ENCODE results near the gene GASK1B.

Gene GASK1B

DNA sequence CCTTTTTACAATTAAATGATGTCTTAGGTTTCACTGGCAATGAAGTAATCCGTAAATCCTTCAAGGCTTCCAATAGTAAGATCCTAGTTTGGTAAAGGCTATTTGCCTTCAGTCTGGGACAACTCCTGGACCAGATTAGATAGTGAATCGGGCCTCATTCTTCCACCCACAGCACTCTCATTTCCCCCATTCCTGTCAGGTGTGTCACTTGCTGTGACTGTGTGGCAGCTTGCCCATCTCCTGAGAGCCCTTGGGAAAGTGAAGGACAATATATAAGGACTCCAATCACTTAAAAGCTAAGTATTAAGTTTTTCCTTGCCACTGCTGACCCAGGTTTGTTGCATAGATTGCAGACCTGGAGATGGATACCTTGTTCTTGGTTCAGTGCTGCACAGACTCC, 3.3 kb upstream of the GASK1B start:
- Histone ChIP-seq H3K27ac (ENCODE audit: low read depth, low read length) (no peak overlapping the region), H3K36me3 (ENCODE audit: control insufficient read depth, insufficient read depth, low read length) (no peaks in the 10 kb centered on the region), H3K27me3 (ENCODE audit: control insufficient read depth, insufficient read depth, low read length) (no peaks in the 10 kb centered on the region), H3K4me1 (ENCODE audit: control insufficient read depth, insufficient read depth, low read length) (no peaks in the 10 kb centered on the region), H3K4me3 (ENCODE audit: low read length) (no peak overlapping the region), H3K9ac (ENCODE audit: low read length) (no peak overlapping the region)

- Histone ChIP-seq H3K4me3 (ENCODE audit: low read length) (peak overlapping the region; percentile 72), H3K27ac (ENCODE audit: low read depth, low read length) (peak overlapping the region; percentile 84), H3K9ac (ENCODE audit: low read length) (peak overlapping the region; percentile 58), H3K36me3 (ENCODE audit: control insufficient read depth, insufficient read depth, low read length) (no peaks in the 10 kb centered on the region), H3K27me3 (ENCODE audit: control insufficient read depth, insufficient read depth, low read length) (no peaks in the 10 kb centered on the region), H3K4me1 (ENCODE audit: control insufficient read depth, insufficient read depth, low read length) (peaks cover 2% of the 10 kb centered on the region)
Measured at GRCh38 chr4:158170691-158171561, 1.9 kb downstream of the GASK1B start.

DNA sequence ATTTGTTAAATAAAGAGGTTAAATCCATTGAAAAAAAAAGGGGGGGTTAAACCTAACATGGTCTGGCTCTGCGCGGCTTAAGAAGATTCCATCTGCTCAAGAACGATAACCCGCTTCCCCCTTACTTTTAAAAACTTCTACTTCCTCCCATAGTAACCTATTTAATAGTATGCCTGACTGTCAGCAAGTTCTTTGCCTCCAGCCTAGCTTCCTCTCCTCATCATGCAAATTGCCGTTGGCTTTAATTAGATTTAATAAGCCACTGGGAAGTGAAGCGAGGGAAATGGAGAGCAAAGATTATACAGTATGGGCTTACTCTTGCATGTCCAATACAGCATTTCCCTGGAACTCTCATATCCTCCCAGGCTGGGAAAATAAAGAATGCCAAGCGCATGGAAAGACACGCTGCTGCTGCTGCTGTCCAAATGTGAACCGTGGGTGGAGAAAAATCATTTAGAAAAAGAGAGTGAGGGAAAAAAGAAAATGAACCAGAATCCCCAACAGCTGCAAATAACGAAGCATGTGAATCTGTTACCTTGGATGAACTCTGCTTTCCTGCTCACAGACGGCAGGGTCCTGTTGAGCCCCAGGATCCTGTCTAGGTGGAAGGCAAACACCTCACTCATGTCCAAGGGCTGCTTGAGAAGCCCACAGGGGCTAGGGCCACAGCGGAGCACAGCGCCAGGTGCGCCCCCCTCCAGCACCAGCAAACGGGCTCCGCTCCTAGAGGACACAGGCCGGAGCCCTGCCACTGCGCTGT, 2.7 kb downstream of the GASK1B start:
- Histone ChIP-seq H3K27ac (ENCODE audit: low read depth, low read length) (peak overlapping the region; percentile 84), H3K4me1 (ENCODE audit: control insufficient read depth, insufficient read depth, low read length) (peaks cover 9% of the 10 kb centered on the region), H3K4me3 (ENCODE audit: low read length) (peak overlapping the region; percentile 72), H3K27me3 (ENCODE audit: control insufficient read depth, insufficient read depth, low read length) (no peaks in the 10 kb centered on the region), H3K9ac (ENCODE audit: low read length) (no peak overlapping the region), H3K36me3 (ENCODE audit: control insufficient read depth, insufficient read depth, low read length) (no peaks in the 10 kb centered on the region)

- no peaks in the 10 kb centered on the region for H3K36me3 ChIP-seq (ENCODE audit: control insufficient read depth, insufficient read depth, low read length)
- no peak overlapping the region for H3K9ac ChIP-seq (ENCODE audit: low read length)
- H3K27me3 ChIP-seq (ENCODE audit: control insufficient read depth, insufficient read depth, low read length) = no peaks in the 10 kb centered on the region
- H3K27ac ChIP-seq (ENCODE audit: low read depth, low read length) = peak overlapping the region; percentile 84
- peak overlapping the region; percentile 72 for H3K4me3 ChIP-seq (ENCODE audit: low read length)
- H3K4me1 ChIP-seq (ENCODE audit: control insufficient read depth, insufficient read depth, low read length) = peaks cover 9% of the 10 kb centered on the region
Measured at GRCh38 chr4:158169506-158169905, 3.3 kb downstream of the GASK1B start.

GRCh38 chr4:158168606-158169005, 4.2 kb downstream of the GASK1B start:
- Histone ChIP-seq H3K27ac (ENCODE audit: low read depth, low read length) (peak overlapping the region; percentile 84), H3K9ac (ENCODE audit: low read length) (no peak overlapping the region), H3K4me1 (ENCODE audit: control insufficient read depth, insufficient read depth, low read length) (peaks cover 12% of the 10 kb centered on the region), H3K27me3 (ENCODE audit: control insufficient read depth, insufficient read depth, low read length) (no peaks in the 10 kb centered on the region), H3K36me3 (ENCODE audit: control insufficient read depth, insufficient read depth, low read length) (no peaks in the 10 kb centered on the region), H3K4me3 (ENCODE audit: low read length) (peak overlapping the region; percentile 72)

DNA sequence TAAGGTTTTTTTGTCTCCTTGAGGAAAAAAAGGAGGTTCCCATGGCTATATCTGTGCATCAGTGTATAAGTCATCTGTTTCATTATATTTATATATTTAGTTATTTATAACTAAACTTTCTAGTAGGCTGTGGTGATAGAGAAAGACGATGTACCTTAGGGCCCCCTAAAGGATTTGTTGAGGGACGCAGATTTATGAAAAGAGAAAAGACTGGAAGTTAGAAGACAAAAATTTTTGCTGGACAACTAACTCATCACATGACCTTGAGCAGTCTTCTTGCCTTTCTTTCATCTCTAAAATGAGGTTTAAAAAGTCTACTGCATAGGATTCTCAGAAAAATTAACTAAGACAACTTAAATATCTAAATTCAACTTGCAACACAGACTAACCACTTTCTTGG, 6.1 kb downstream of the GASK1B start:
- no peaks in the 10 kb centered on the region for H3K36me3 ChIP-seq (ENCODE audit: control insufficient read depth, insufficient read depth, low read length)
- no peak overlapping the region for H3K4me3 ChIP-seq (ENCODE audit: low read length)
- no peaks in the 10 kb centered on the region for H3K27me3 ChIP-seq (ENCODE audit: control insufficient read depth, insufficient read depth, low read length)
- no peak overlapping the region for H3K9ac ChIP-seq (ENCODE audit: low read length)
- H3K4me1 ChIP-seq (ENCODE audit: control insufficient read depth, insufficient read depth, low read length) = peaks cover 21% of the 10 kb centered on the region
- peak overlapping the region; percentile 3 for H3K27ac ChIP-seq (ENCODE audit: low read depth, low read length)

GRCh38 chr4:158164768-158165213, 8.0 kb downstream of the GASK1B start:
- no peak overlapping the region for H3K9ac ChIP-seq (ENCODE audit: low read length)
- H3K4me3 ChIP-seq (ENCODE audit: low read length) = peak overlapping the region; percentile 38
- H3K27ac ChIP-seq (ENCODE audit: low read depth, low read length) = peak overlapping the region; percentile 64

DNA sequence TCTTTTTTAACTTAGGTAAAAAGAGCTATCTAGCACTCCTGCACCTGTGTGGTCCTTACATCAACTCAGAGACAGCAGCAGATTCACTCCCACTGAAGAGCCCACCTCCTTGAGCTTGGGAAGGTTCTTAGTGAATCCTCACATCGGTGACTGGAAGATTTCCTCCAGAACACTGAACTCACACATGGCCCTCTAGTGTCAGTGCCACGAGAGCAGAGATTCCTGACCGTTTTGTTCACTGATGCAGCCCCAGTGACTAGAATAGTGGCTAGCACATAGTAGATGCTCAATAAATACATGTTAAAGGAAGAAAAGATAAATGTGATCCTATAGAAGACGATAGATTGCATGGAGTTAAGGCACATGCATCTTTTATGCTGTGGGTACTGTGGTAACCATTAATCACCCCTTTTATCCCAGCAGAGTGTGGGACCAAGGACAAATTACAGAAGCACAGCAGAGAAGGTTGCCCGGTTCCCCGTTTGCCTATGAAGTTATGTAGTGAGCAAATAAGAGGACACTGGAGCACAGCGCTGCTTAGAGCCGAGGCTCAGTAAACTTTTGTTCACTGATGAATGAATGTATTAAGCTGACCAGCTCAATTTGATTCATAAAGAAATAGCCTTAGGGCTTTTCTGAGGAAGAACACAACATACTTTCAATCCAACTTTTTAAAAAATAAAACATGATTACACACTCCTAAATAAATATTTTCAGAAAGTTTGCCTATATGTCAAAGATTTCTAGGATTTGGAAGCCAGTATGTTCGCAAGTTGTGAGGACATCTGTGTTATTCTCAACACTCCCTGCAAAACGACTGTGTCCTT, 8.7 kb downstream of the GASK1B start:
- H3K4me3 ChIP-seq (ENCODE audit: low read length) = peak overlapping the region; percentile 38
- H3K27ac ChIP-seq (ENCODE audit: low read depth, low read length) = peak overlapping the region; percentile 64
- H3K4me1 ChIP-seq (ENCODE audit: control insufficient read depth, insufficient read depth, low read length) = peaks cover 40% of the 10 kb centered on the region
- no peaks in the 10 kb centered on the region for H3K27me3 ChIP-seq (ENCODE audit: control insufficient read depth, insufficient read depth, low read length)
- H3K9ac ChIP-seq (ENCODE audit: low read length) = no peak overlapping the region
- no peaks in the 10 kb centered on the region for H3K36me3 ChIP-seq (ENCODE audit: control insufficient read depth, insufficient read depth, low read length)

More at GRCh38 chr4:158164768-158165213, 8.0 kb downstream of the GASK1B start:
- no peaks in the 10 kb centered on the region for H3K27me3 ChIP-seq (ENCODE audit: control insufficient read depth, insufficient read depth, low read length)
- H3K36me3 ChIP-seq (ENCODE audit: control insufficient read depth, insufficient read depth, low read length) = no peaks in the 10 kb centered on the region
- peaks cover 33% of the 10 kb centered on the region for H3K4me1 ChIP-seq (ENCODE audit: control insufficient read depth, insufficient read depth, low read length)

- no peaks in the 10 kb centered on the region for H3K36me3 ChIP-seq (ENCODE audit: control insufficient read depth, insufficient read depth, low read length)
- H3K4me3 ChIP-seq (ENCODE audit: low read length) = peak overlapping the region; percentile 12
- H3K27me3 ChIP-seq (ENCODE audit: control insufficient read depth, insufficient read depth, low read length) = no peaks in the 10 kb centered on the region
- H3K27ac ChIP-seq (ENCODE audit: low read depth, low read length) = peak overlapping the region; percentile 43
- no peak overlapping the region for H3K9ac ChIP-seq (ENCODE audit: low read length)
- peaks cover 49% of the 10 kb centered on the region for H3K4me1 ChIP-seq (ENCODE audit: control insufficient read depth, insufficient read depth, low read length)
Measured at GRCh38 chr4:158162631-158163030, 10.2 kb downstream of the GASK1B start.

DNA sequence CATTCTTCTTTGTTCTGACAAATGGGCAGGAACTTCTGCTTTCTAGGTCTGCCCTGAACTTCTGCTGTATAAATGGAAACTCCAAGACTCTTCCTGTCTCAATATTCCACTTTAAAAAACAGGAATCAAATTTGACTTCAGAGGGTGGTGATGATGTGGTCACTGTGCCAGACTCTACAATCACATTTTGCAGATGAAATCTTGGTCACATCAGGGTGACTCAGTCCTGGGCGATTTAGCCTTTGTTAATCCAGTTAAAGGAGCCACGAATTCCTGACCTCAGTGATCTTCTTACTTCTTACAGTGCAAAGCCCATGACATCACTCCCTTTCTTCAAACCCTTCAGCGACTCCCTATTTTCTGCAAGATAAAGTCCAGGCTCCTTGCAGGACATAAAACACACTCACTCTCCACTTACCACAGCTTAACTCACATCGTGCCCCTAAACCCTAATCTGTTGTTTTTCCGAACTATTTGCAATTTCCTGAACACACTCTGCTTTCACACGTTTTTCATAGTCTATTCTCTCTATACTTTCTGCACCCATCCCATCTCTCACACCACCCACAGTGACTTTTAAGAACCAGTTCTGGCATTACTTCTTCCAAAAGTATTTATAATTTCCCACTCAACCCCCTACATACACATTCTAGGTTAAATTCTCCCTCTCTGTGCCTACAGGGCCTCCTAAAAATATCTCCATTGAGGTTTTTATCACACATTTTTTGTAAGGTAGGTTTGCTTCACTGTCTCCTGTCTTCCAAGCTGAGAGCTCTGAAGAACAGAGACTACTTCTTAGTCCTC, 11.1 kb downstream of the GASK1B start:
- H3K27ac ChIP-seq (ENCODE audit: low read depth, low read length) = peak overlapping the region; percentile 70
- peaks cover 53% of the 10 kb centered on the region for H3K4me1 ChIP-seq (ENCODE audit: control insufficient read depth, insufficient read depth, low read length)
- no peak overlapping the region for H3K9ac ChIP-seq (ENCODE audit: low read length)
- no peaks in the 10 kb centered on the region for H3K36me3 ChIP-seq (ENCODE audit: control insufficient read depth, insufficient read depth, low read length)
- no peaks in the 10 kb centered on the region for H3K27me3 ChIP-seq (ENCODE audit: control insufficient read depth, insufficient read depth, low read length)
- no peak overlapping the region for H3K4me3 ChIP-seq (ENCODE audit: low read length)

DNA sequence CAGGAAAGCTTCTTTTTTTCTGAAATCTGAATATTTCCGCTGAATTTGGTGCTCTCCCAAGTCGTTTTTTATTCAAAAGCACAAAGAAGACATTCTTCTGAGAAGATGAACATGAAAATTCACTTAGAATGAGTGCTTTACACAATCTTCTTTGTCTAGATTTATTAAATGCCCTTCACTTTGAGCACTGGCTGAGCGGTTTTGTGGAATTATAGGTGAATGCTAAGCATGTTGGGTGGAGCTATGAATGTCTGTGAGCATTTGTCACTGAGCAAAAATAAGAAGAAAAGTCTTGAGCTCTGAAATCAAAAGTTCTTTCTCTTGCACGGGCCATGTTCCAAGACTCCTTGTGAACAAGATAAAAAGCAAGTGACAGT, 13.1 kb downstream of the GASK1B start:
- H3K9ac ChIP-seq (ENCODE audit: low read length) = no peak overlapping the region
- H3K4me3 ChIP-seq (ENCODE audit: low read length) = no peak overlapping the region
- no peaks in the 10 kb centered on the region for H3K36me3 ChIP-seq (ENCODE audit: control insufficient read depth, insufficient read depth, low read length)
- peaks cover 49% of the 10 kb centered on the region for H3K4me1 ChIP-seq (ENCODE audit: control insufficient read depth, insufficient read depth, low read length)
- no peaks in the 10 kb centered on the region for H3K27me3 ChIP-seq (ENCODE audit: control insufficient read depth, insufficient read depth, low read length)
- H3K27ac ChIP-seq (ENCODE audit: low read depth, low read length) = peak overlapping the region; percentile 36
